Type B pancreatic cell (in vitro differentiated cells): ENCODE results near the gene PRDX3. TPM values are rescaled to one million over a fixed set of nuclear protein-coding genes. Genes with fewer than 3 reads are reported as not detected.

ENCODE experiments used
- DNase-seq: peaks from one replicate; pipeline ENCODE4 v3.0.0; 2021; ENCODE audit warnings: mixed read lengths; ENCODE audit not compliant: unreplicated experiment; ENCODE audit errors: extremely low spot score
- H3K27ac Mint-ChIP-seq: 2 replicates; pipeline ENCODE4 v1.8.0; 2021; ENCODE audit warnings: mild to moderate bottlenecking, mixed read lengths
- H3K27me3 Mint-ChIP-seq: 2 replicates; pipeline ENCODE4 v1.8.0; 2021; ENCODE audit warnings: mixed read lengths
- H3K36me3 Mint-ChIP-seq: 2 replicates; pipeline ENCODE4 v1.8.0; 2021; ENCODE audit warnings: mixed read lengths
- H3K4me1 Mint-ChIP-seq: one replicate; pipeline ENCODE4 v1.8.0; 2021; ENCODE audit warnings: mixed read lengths; ENCODE audit not compliant: unreplicated experiment
- H3K4me3 Mint-ChIP-seq: 2 replicates; pipeline ENCODE4 v1.8.0; 2021; ENCODE audit warnings: mild to moderate bottlenecking, mixed read lengths
- H3K9me3 Mint-ChIP-seq: 2 replicates; pipeline ENCODE4 v1.8.0; 2021; ENCODE audit warnings: mixed read lengths
- total RNA-seq: library from RNA; stranded (reverse); gene quantifications from 2 replicates; pipeline ENCODE4 v1.2.1, GENCODE V29; 2021; ENCODE audit warnings: low replicate concordance
- TF ChIP-seq, protein P1 (sequence below): fragments of 200-600 bp; sonication (generic); conservative IDR thresholded peaks from 2 replicates; pipeline ENCODE4 v1.5.0; 2021; ENCODE audit warnings: antibody characterized with exemption, mild to moderate bottlenecking

The PRDX3 gene
- total RNA-seq, 1 donor from 2014 or later = 126 TPM

DNA sequence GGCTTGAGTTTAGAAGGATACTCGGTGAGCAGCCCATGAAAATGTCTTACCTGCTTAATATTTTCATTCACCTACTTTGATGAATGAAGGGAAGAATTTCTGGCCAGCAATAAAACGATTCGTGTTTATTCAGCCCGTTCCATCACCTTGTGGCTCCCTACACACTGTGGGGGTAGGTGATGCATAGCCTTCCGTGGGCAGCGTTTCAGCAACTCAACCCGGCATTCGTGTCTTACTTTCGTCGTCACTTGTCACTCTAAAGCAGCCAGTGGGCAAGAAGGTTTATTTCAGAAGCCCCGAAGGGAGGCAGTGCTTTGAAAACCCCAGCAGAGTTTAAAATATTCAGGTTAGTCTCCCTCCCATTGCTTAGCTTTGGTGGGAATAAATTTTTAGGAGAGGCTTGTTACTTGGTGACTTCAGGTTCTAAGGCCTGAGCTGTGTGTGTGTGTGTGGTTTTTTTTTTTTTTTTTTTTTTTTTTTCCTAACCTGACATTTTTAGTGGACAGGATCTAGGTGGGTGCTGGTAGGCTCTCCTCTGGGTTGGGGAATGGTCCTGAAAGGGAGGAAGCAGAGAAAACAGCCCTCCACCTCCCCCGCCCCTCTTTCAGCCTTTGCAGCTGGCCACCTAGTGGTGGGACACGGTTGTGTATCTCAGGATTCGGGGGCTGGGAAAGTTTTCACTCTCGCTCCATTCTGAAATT lies 30.6 kb upstream of the PRDX3 start:
- Mint-ChIP-seq H3K9me3 (no peaks in the 10 kb centered on the region), H3K4me1 (peaks cover 51% of the 10 kb centered on the region), H3K36me3 (no peaks in the 10 kb centered on the region), H3K27me3 (peaks cover 12% of the 10 kb centered on the region), H3K27ac (peak overlapping the region; percentile 54), H3K4me3 (peak overlapping the region; percentile 92)
- TF ChIP-seq, protein P1, sequence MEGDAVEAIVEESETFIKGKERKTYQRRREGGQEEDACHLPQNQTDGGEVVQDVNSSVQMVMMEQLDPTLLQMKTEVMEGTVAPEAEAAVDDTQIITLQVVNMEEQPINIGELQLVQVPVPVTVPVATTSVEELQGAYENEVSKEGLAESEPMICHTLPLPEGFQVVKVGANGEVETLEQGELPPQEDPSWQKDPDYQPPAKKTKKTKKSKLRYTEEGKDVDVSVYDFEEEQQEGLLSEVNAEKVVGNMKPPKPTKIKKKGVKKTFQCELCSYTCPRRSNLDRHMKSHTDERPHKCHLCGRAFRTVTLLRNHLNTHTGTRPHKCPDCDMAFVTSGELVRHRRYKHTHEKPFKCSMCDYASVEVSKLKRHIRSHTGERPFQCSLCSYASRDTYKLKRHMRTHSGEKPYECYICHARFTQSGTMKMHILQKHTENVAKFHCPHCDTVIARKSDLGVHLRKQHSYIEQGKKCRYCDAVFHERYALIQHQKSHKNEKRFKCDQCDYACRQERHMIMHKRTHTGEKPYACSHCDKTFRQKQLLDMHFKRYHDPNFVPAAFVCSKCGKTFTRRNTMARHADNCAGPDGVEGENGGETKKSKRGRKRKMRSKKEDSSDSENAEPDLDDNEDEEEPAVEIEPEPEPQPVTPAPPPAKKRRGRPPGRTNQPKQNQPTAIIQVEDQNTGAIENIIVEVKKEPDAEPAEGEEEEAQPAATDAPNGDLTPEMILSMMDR = peak; percentile 88
- peak; percentile 77 for DNase-seq

DNA sequence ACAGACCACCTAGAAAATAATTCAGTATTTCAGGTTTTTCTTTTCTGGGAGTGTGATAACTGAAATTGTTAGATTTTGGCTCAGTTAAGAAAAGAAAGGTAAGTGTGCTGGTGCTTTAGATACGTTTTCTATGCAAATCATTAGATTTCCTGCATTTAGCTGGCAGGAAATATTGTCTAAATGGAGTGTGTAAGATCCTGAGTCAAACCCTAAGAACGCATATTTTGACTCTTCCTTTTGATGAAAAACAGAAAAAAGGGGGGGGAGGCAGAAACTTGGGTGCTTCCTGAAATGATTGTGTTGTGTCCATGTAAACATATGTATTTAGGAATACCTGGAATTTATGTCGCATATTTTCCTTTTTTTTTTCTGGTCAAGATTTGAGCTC lies 29.9 kb upstream of the PRDX3 start:
- TF ChIP-seq, protein P1 = no peak
- peaks cover 51% of the 10 kb centered on the region for H3K4me1 Mint-ChIP-seq
- no peaks in the 10 kb centered on the region for H3K36me3 Mint-ChIP-seq
- DNase-seq = no peak
- H3K27ac Mint-ChIP-seq = peak overlapping the region; percentile 54
- H3K27me3 Mint-ChIP-seq = peaks cover 12% of the 10 kb centered on the region
- H3K9me3 Mint-ChIP-seq = no peaks in the 10 kb centered on the region
- peak overlapping the region; percentile 92 for H3K4me3 Mint-ChIP-seq

DNA sequence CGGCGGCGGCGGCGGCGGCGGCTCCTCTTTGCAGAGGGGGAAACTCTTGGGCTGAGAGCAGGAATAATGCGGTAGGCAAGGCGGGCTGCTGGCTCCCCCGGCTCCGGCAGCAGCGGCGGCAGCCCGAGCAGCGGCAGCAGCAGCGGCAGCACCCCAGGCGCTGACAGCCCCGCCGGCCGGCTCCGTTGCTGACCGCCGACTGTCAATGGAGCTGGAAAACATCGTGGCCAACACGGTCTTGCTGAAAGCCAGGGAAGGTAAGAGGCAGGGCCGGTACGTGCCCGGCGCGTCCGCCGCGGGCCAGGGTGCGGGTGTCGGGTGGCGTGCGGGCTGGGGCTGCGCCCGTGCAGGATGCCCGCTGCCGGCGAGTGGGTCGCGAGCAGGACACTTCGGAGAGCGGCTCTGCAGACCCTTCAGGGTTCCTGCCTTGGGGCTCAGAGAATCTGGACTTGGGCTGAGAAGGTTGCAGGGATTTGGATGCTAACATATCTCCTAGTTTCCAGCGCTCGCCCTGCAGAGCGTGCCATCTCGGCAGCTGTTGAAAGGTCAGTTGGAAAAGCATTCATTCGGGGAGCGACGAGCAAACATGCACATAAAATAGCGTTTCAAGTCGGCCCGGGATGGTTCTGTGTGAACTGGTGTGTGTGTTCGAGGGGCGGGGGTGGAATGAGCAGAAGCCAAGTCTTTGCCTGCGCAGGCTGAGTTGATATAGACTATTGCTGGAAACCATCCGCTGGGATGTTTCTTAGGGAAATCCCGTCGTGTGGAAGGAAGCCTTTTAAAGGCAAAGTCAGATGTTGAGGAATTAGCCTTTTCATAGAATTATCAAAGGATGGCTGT lies 29.3 kb upstream of the PRDX3 start:
- peak; percentile 76 for DNase-seq
- TF ChIP-seq, protein P1 = peak; percentile 4
- H3K27me3 Mint-ChIP-seq = peaks cover 12% of the 10 kb centered on the region
- H3K4me1 Mint-ChIP-seq = peaks cover 52% of the 10 kb centered on the region
- peak overlapping the region; percentile 54 for H3K27ac Mint-ChIP-seq
- H3K4me3 Mint-ChIP-seq = peak overlapping the region; percentile 92
- no peaks in the 10 kb centered on the region for H3K36me3 Mint-ChIP-seq
- H3K9me3 Mint-ChIP-seq = no peaks in the 10 kb centered on the region

DNA sequence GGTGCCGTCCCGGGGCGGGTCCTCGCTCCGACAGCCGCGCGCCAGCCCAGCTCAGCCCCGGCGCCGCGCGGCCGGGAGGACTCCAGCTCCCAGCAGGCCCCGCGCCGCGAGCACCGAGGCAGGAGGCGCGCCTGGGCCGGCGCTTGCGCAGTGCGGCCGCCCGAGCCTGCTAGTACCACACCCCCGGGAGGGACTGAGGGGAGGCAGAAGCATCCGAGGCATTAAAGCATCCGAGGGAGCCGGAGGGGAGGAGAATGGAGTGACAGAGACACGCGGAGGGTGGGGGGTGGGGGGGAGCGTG lies 28.7 kb upstream of the PRDX3 start, which contains the start of gene GRK5:
Gene GRK5 (plus strand): TSS at position 206 of the 301 bp plus-strand sequence. CDS start 347 bp downstream, outside the sequence.
- Mint-ChIP-seq H3K4me3 (peak within 1 kb of the TSS; percentile 92), H3K27ac (peak within 1 kb of the TSS; percentile 76), H3K36me3 (no peaks in the 10 kb centered on the region), H3K9me3 (no peaks in the 10 kb centered on the region), H3K4me1 (peaks cover 48% of the 10 kb centered on the region), H3K27me3 (peaks cover 12% of the 10 kb centered on the region)
- DNase-seq = peak; percentile 96
- TF ChIP-seq, protein P1 = no peak

DNA sequence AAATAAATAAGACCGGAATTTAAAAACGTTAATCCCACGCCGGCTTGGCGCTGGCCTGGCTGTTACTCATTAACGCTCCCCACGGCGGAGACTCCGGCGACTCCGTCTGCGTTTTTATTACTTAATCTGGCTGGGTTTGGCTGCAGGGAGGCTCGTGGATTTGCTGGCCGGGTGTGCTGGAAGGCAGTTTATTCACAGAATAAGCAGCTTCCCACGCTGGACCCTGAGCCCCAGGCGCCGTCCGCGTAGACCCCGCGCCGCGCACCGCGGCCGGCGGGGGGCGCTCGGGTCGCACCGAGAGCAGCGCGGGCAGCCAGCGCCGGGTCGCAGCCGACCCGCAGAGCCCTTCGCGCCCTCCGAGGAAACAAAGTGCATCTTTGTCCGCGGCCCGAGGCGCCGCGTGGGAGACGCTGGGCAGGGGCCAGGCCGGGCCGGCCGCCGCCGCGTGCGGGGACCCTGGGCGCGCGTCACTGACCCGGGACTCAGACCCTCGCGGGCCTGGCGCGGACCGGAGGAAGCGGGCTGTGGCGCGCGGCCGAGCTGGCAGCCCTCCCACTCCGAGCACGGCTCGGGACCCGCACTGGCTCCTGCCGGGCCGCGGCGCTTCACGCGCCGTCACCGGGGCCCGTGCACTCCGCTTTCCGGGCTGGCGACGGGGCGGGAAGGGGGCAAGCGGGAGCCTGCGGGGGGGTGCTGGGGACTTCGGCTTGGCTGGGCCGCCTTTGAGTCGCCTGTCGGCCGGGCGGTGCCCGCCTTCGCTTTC lies 28.2 kb upstream of the PRDX3 start:
- H3K27me3 Mint-ChIP-seq = peaks cover 12% of the 10 kb centered on the region

More for the DNA sequence above, 28.2 kb upstream of the PRDX3 start:
- no peaks in the 10 kb centered on the region for H3K36me3 Mint-ChIP-seq
- H3K4me3 Mint-ChIP-seq = peak overlapping the region; percentile 91
- peak overlapping the region; percentile 76 for H3K27ac Mint-ChIP-seq
- TF ChIP-seq, protein P1 = peak; percentile 89
- peaks cover 43% of the 10 kb centered on the region for H3K4me1 Mint-ChIP-seq
- DNase-seq = peak; percentile 87
- H3K9me3 Mint-ChIP-seq = no peaks in the 10 kb centered on the region
